ENCODE data around the gene ABLIM2. TPM values are rescaled to one million over a fixed set of nuclear protein-coding genes. Genes with fewer than 3 reads are reported as not detected.

The ABLIM2 gene
- total RNA-seq, 1 experiment from 2014 or later: 6.1 TPM

- Histone ChIP-seq H3K27me3 (ENCODE audit: insufficient read depth, low read length) (no peaks in the 10 kb centered on the region), H3K4me3 (replicated peaks in 1 of 2; ENCODE audit: low read depth in 1 of 2, low read length in 2 of 2) (no peak overlapping the region), H3K9ac (ENCODE audit: low read length) (no peak overlapping the region), H3K4me1 (ENCODE audit: control insufficient read depth in 1 of 2, insufficient read depth in 2 of 2, low read length in 2 of 2) (peaks cover 2 to 16% of the 10 kb centered on the region in 2 experiments), H3K79me2 (ENCODE audit: insufficient read depth, low read length) (no peaks in the 10 kb centered on the region), H3K4me2 (ENCODE audit: low read length) (no peak overlapping the region), H3K9me3 (ENCODE audit: control insufficient read depth in 1 of 2, insufficient read depth in 1 of 2, low read depth in 1 of 2, low read length in 2 of 2) (no peaks in the 10 kb centered on the region), H3K36me3 (ENCODE audit: control insufficient read depth in 1 of 2, insufficient read depth in 2 of 2, low read length in 2 of 2) (no peaks in the 10 kb centered on the region), H4K20me1 (ENCODE audit: insufficient read depth) (no peaks in the 10 kb centered on the region), H3K27ac (ENCODE audit: low read depth, low read length) (no peak overlapping the region), H2AFZ (ENCODE audit: low read depth, low read length, poor library complexity, severe bottlenecking) (no peak overlapping the region), H3K9me2 (ENCODE audit: insufficient read depth) (no peaks in the 10 kb centered on the region)
- POLR2A ChIA-PET: no interaction called here
- intact Hi-C loops (cut with micrococcal nuclease): no loop called here
- CTCF ChIA-PET: no interaction called here
- RAD21 ChIA-PET (ENCODE audit: low non-redundant PET in 1 of 2, low total read pairs in 2 of 2, uncharacterized antibody in 2 of 2, unreplicated experiment in 2 of 2): no interaction called here
- ATAC-seq (no peak), DNase-seq (ENCODE audit: low read depth, low spot score) (no peak)
- no TSS peak for BruUV-seq (replicated peaks)
- TF ChIP-seq TCF7L2 (IDR thresholded peaks at IDR 0.05; ENCODE audit: borderline replicate concordance, extremely low read depth, insufficient read depth, insufficient read length) (no peak), SP1 (IDR thresholded peaks at IDR 0.05; ENCODE audit: low read depth) (no peak), JUND (IDR thresholded peaks at IDR 0.05) (no peak), EZH2phosphoT487 (IDR thresholded peaks at IDR 0.05; ENCODE audit: borderline replicate concordance) (no peak), ZNF274 (IDR thresholded peaks at IDR 0.05; ENCODE audit: low read depth, low read length) (no peak), EZH2 (IDR thresholded peaks at IDR 0.05) (no peak), EGR1 (IDR thresholded peaks at IDR 0.05; ENCODE audit: low read depth) (no peak), ZBTB33 (IDR thresholded peaks at IDR 0.05; ENCODE audit: extremely low read depth, insufficient replicate concordance, low read length) (no peak), SIN3A (IDR thresholded peaks at IDR 0.05; ENCODE audit: low read depth) (no peak), CEBPB (IDR thresholded peaks at IDR 0.05; ENCODE audit: low read depth) (no peak), CBX3 (IDR thresholded peaks at IDR 0.05; ENCODE audit: low read depth) (no peak), ZFX (IDR thresholded peaks at IDR 0.05) (no peak), CTCF (IDR thresholded peaks at IDR 0.05 in 2 of 3, conservative IDR thresholded peaks at IDR 0.05 in 1 of 3; ENCODE audit: borderline replicate concordance in 1 of 3, insufficient read depth in 1 of 3, low read depth in 2 of 3, low read length in 2 of 3) (no peak), RAD21 (IDR thresholded peaks at IDR 0.05; ENCODE audit: low read depth) (no peak), ELF1 (IDR thresholded peaks at IDR 0.05; ENCODE audit: borderline replicate concordance, low read depth) (no peak)
- TF ChIP-seq, protein P1, sequence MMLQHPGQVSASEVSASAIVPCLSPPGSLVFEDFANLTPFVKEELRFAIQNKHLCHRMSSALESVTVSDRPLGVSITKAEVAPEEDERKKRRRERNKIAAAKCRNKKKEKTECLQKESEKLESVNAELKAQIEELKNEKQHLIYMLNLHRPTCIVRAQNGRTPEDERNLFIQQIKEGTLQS (IDR thresholded peaks at IDR 0.05): no peak
Measured at GRCh38 chr4:8108261-8108660, 50.4 kb downstream of the ABLIM2 start.
